NOMO-1 treated with DMSO at 0.1 percent for 48 hours (cell line): ENCODE measurements around the gene SLC30A2.
A peak's percentile ranks its signal among the peaks of the same experiment; 100 is the strongest.

Experiments used
- DNase-seq: peaks from one replicate; lab custom pipeline; 2025; ENCODE audit not compliant: unreplicated experiment; lab: John Stamatoyannopoulos, UW

Gene SLC30A2

DNA sequence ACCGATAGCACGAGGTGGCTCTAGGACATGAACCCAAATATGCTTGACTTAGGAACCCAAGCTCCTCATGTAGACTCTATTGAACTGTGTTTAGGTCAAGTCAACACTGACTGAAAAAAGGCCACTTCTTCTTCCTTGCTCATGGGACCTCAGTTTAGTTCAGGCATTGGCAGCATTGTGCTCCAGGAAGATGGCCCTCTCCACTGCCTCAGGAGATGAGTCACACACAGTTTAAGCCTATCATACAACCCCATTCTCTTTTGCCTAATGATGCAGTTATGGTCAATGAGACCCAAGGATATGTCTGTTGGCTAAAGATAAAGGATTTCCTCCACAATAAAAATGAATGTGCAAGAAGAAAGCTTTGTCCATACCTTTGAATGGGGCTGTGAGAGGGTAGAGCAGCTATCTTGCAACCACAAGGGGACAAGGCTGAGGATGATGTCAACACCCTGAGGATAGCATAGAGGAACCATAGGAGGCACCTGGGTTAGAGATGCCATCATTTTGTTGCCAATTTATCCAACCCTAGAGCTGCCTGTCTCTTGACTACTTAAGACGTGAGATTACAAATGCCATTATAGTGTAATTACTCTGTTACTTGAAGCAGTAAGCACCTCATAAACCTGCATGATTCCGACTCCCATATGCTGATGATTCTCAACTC, 24.5 kb upstream of the SLC30A2 start:
- DNase-seq = no peak

DNA sequence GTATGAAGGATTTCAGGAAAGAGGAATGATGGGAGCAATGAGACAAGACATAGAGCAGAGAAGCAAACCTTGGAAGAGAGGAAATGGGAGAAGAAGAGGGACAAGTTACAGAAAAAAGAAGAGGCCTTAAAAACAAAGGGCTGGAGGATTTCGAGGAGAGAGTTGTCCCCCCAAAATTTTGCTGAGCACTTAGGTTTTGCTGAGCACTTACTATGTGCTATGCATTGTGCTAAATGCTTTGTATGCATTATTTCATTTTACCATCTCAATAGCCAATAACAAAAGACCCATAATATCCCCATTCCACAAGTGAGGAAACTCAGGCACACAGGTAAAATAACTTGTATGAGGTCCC, 24.0 kb upstream of the SLC30A2 start:
- DNase-seq = no peak

GRCh38 chr1:26067432-26067911, 21.6 kb upstream of the SLC30A2 start, which contains the start of gene TRIM63:
Gene TRIM63, minus strand, starts transcription at chr1:26067630. Its CDS starts 136 bp downstream, at chr1:26067494.
- no peak for DNase-seq

DNA sequence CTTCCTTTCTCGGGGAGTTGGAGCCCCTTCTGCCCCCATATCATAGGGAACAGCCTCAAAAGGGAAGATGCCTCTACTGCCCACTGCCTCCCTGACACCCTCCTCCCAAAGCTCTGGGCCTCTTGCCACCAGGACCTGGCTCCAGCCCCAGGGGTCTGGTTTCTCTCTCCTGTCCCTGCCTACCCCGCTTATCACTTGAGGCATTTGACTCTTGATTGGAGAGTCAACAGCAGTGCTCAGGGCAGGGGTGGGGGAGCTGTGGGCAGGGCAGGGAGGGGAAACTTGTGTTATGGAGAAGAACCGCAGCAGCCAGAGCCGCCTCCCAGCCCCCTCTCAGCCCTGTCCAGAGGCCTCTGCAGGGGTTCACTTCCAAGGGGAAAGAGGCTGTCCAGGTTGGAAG, 20.9 kb upstream of the SLC30A2 start:
- DNase-seq = no peak

DNA sequence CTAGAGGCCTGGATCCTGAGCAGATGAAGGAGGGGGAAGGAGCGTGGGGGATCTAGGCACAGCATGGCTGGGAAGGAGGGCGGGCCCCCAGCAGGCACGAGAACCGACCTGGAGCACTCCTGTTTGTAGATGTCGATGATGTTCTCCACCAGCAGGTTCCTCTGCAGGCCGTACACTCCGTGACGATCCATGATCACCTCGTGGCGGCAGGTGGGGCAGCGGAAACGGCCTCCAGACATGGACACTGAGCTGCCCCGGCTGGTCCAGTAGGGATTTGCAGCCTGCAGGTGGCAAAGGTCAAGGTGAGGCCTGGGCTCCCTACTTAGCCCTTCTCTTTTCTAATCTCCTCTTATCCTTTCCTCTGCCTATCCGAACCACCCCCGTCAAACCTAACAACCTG, 20.2 kb upstream of the SLC30A2 start:
- DNase-seq = no peak

DNA sequence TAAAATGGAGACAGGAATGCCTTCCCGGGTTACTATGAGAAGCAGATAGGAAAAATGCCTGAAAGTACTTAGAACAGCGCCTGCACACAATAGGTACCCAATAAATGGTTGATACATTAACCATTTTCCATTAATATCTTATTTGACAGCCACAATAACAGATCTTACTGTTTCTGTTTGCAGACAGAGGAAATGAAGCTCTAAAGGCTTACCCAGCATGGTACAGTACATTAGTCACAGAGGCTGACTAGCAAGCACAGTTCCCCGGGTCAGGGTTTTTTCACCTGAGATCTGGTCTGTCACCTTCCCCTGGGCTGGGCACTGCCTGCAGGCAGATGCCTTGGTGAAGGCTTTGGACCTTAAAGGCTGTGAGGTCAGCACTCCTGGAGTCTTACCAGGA, 18.6 kb upstream of the SLC30A2 start:
- no peak for DNase-seq

- no peak for DNase-seq
Observed at GRCh38 chr1:26060832-26061574, 15.1 kb upstream of the SLC30A2 start.

- DNase-seq = no peak
Observed at GRCh38 chr1:26059906-26060305, 14.0 kb upstream of the SLC30A2 start.

GRCh38 chr1:26058052-26058595, 12.2 kb upstream of the SLC30A2 start:
- DNase-seq = no peak

DNA sequence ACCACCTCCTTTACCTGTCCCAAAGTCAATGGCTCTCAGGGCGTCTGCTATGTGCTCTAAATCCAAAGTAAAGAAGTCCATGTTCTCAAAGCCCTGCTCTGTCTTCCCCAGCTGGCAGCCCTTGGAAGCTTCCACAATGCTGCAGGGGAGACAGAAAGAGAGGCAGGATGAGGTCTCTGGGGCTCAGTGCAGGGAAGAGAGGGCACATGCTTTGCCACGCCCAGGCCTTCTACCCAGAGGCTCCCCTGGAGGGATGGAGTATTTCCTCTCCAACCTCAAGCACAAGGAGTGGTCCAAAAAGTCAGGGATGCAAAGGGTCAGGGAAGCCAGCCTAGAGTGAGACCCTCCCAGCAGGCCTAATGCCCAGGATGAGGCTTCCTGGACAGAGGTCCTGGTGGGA, 11.3 kb upstream of the SLC30A2 start:
- no peak for DNase-seq

DNA sequence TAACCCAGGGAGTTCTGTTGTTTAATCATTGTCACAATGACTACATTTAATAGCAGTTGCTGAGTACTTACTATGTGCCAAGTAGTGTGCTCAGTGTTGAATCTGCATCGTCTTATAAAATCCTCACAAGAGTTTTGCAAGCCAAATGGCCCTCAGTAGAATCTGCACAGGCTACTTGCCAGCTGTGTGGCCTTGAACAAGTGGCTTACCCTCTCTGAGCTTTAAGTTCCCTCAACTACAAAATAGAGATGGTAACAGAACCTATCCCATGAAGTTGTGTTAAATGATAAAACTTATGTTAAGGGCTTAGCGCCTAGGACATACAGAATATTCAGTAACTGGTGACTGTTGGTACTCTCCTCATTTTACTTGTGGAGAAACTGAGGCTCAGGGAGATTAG, 9.1 kb upstream of the SLC30A2 start:
- DNase-seq = no peak

DNA sequence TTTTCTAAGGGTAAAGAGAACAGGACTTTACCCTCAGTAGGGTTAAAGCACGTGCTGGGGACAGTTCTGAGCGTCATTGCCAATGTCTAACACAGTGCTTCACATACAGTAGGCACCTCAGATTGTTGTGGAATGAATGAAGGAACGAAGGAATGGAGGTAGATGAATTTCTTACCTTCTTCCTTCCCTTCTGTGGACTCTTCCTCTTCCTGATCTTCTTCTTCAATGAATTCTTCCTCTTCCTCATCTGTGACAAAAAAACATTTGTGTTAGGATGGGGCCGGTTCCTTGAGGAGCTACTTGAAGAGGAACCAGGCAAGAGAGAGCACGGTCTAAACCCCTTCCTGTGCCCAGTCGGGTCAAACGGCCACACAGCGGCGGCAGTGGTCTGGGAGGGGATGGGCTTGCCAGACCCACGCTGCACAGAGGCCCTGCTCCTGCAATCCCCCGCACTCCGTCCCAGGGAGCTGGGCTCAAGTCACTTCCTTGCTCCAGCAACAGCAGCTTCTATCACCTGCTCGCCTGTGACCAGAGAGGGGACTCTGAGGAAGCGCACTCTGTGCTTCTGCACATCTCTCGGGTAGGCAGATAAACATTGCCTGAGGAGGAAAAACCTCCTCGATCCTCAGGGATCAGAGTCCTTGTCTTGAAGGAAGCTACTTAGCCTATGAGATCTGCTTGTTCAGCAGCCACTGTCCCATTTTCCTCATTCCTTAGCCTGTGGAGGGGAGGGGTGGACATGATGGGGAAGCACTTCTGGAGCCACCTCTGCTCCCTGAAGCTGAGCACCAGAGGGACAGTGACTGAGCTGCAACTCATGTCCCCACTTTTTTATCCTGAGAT, 8.0 kb upstream of the SLC30A2 start:
- DNase-seq = no peak

DNA sequence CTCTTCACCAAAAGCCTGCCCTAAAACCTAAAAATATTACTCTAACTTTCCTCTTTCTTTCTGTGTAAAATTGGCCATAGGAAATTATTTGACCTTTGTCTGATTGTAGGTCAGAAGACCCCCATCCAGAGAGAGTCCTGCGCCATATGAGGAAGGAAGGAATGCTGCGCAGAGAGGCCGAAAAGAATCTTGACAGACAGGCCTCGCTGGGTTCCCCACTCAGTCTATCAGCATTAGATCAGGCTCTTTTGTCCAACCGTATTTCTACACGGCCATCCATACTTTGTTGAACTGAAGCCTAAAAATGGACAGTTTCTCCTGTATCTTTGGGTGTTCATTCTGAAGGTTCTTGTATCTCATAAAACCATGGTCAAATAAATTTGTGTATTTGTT, 4.3 kb upstream of the SLC30A2 start:
- DNase-seq = no peak

DNA sequence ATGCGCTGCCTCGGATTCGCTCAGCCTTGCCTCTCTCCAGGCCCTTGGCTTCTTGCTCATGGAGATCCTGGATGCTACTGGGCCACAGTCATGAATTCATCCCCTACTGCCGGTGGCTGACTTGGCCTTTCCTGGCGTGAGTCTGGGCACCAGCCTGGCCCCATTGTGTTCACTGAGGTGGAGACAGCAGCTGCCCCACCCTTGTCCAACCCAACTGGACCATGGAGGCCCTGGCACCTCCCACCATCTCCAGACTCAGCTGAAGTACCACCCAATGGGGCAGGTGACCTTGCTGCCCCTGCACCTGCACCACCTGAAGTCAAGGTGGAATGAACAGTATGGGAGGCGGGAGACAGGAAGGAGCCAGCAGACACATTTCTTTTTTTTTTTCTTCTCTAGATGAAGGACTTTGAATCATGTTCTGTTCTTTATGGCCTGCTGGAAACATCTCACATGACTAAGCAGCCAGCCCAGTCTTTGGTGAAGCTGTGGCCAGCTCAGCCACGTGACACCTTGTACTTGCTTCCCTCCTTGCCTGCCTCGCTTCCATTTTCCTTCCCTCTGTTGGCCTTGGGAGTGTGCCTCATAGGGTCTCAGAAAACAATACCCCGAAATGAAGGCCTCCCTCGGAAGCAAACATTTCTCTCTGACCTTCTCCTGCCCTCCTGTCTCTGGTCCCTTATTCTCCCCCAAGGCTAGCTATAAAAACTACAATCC, 3.8 kb upstream of the SLC30A2 start:
- peak; percentile 6 for DNase-seq

DNA sequence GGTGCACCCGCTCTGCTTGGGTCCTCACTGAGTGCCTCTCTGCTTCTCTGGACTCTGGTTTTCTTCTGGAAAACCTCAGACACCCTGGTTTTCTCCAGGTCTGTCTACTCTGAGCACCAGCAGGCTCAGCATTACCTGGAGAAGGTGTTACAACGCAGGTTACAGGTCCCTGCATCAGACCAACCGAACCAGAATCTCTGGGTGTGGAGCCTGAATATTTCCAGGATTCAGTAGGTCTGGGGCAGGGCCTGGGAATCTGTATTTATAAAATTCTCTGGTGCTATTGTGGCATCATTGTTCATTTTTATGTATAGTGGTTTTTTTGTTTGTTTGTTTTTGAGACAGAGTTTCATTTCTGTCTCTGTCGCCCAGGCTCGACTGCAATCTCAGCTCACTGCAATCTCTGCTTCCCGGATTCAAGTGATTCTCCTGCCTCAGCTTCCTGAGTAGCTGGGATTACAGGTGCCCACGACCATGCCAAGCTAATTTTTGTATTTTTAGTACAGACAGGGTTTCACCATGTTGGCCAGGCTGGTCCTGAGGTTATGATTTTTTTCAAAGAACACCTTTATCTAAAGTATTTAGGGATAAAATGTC, 1.5 kb upstream of the SLC30A2 start:
- no peak for DNase-seq

DNA sequence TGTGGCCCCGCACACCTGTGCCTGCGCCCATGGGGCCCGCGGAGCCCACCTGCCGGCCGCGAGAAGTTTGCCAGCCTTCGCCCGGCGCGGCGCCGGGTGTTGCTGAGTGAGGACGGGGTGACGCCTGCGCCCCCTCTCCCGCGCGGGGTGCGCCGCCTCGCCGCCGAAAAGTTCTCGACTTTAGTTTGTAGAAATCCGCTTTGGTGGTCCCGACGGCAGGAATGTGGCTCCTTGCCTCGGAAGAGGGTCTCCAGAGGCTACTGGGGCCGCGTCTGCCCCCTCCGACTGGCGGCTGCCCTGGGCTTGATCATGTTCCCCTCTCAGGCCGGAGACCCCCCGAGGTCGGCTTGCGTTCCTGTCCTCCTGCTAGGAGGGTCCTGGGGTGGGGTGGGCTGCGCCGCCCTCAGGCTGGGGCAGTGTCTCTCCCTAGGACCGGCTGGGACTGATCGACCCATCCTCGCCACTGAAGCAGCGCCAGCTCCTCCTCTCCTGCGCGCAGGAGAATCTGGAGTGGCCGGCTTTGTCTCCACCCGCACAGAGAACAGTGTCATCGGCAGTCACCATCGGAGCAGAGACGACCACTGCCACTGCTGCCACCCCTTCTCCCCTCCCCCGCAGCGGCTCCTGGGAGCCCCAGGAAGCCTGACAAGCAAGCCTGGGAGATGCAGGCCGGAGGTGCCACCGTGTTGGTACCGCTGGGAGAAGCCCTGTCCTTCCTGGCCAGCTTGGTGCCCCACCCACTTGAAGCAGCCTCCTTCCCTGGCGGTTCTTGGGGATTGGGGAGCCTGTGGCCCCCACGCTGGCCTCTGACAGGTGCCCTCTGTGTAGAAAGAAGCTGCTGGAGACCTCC, 553 bp upstream of the SLC30A2 start:
- no peak for DNase-seq

- DNase-seq = no peak
Observed at GRCh38 chr1:26044971-26045721, 772 bp downstream of the SLC30A2 start.

GRCh38 chr1:26044414-26044813, 1.5 kb downstream of the SLC30A2 start:
- DNase-seq = no peak

DNA sequence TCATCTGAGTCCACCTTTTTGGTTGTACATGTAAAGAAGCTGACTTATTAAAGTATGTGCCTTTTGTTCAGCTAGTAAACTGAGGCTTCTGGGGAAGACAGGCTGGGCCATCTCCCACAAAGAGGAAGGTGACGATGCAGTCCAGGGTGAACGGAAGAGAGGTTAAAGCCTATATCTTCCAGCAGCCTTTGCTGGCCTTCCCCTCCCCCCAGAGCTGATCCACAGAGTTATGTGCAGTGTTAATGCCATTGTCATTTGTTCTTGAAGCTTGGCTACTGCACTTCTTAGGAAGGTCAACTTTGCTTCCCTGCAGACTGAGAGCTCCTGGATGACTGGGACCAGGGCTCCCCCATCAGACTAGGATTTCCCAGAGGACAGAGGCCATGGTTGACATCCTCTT, 2.2 kb downstream of the SLC30A2 start:
- peak; percentile 8 for DNase-seq
